NCI-H1417 (cell line): ENCODE measurements around the gene KRTAP10-6.
"Not testable (repeated sequence)": the region's sequence is repeated elsewhere in the genome, so short reads cannot be mapped to it uniquely, and the experiment has no call there.

ENCODE experiments used
- DNase-seq, 3 experiments: peaks; one replicate each; lab custom pipeline; 2025; lab: John Stamatoyannopoulos, UW

Gene KRTAP10-6

DNA sequence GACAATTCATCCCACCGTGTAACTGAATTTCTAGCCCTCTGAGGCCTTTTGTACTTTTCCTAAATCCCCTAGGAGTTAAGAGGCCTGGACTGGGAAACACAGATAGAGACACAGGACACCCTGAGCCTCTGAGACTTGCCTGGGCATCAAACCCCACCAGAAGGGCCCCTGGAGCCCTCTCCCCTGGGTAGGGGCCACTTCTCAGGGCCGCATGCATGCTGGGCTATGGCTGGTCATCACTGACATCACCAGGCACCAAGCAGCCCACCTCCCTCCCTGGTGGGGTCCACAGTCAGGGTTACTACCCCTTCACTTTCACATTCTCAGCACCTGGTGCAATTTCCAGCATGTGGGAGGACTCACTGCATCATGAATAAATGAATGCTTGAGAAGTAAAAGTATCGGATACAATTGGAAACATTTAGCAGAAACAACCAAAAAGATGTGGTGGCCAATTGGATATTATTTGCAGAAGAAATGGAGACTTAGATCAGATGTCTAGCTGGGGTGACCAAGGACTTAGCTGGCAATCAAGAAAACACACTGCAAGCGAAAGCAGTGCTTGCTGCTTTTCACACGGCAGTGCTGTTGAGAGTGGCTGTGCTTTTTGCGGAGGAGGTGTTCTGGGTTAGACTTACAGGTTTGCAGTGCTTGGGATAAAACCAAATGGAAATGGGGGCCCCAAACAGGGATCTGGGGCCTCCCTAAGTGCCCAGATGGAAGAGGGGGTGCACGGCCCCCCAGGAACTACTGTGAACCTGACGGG lies 7.1 kb upstream of the KRTAP10-6 start:
- DNase-seq: no peak

DNA sequence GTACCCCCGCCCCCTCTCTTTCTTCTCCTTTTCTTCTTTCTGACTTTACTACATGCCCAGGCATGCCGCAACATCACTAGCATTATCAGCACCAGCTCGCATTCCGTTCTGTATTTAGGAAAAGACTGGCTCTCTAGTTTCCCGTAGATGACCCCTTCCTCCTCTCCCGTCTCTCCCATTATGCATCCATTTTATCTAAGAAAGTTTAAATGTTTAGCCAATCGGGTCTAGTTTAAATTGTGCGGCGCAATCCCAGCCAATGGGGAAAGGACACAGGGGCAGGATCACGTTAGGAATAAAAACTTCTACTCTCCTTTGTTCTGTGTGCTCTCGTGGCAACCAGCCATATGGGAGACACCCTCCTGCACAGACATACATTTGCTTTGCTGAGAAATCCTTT lies 5.8 kb upstream of the KRTAP10-6 start:
- no peak for DNase-seq

DNA sequence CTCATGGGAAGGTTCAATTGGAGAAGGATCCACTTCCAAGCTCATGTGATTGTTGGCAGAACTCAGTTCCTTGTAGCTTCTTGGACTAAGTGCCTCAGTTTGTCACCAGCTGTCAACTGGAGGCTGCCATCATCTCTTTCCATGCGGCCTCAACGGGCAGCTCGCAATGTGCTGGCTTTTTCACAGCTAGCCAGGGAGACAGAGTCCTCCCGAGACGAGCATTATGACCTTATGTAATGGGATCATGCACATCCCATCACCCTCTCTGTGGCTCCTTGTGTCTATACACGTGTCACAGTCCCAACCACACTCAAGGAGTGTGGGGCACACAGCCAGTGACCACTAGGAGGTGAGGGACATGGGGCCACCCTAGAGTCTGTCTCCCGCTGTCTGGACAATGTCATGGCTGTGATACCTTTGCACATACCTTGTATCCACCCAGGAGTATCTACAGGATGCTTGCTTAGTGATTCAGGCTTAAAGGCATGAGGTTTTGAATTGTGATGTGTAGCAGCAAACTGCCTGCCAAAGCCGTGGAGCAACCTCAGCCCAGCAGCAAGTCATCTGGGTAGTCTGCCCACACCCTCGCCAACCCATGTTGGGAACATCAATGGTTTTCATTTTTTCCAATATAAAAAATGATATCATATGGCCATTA lies 3.9 kb upstream of the KRTAP10-6 start:
- DNase-seq: no peak

DNA sequence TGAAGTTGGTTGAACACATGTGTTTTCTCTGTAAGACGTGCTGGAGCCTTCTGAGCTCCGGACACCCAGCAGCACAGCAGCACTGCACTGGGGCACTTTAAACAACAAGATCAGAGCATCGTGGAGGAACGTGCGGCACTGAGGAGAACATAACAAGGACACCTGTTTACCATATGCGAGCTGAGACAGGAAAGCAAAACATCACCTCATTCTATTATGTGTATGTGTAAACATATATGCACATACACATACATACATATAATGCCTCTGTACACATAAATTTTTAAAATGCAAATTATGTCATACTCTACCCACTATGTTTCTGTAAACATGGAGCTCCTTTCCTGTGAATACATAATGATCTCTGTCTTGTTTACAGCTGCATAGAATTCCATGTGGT lies 3.2 kb upstream of the KRTAP10-6 start:
- no peak for DNase-seq

DNA sequence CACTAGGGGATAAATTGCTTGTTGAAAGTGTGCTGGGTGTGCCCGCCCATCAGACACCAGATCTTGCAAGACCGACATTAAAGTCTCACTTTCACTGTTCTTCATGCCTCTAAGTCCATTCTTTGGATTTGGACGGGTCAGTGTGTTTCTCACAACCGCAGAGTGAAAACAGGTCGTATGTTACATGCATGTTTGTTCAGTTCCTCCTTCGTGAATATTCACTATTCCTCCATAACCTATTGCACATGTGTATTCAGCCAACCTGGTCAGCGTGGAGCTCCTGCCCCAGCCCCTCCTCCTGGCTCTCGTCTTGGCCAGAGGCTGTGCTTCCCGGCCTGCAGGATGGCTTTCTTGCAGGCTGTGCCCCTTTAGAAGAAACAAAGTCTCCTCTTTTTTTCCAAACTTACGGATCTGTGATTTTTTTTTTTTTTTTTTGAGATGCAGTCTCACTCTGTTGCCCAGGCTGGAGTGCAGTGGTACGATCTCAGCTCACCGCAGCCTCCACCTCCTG lies 2.2 kb upstream of the KRTAP10-6 start:
- peak in 1 of 3 experiments; percentile 56 for DNase-seq

DNA sequence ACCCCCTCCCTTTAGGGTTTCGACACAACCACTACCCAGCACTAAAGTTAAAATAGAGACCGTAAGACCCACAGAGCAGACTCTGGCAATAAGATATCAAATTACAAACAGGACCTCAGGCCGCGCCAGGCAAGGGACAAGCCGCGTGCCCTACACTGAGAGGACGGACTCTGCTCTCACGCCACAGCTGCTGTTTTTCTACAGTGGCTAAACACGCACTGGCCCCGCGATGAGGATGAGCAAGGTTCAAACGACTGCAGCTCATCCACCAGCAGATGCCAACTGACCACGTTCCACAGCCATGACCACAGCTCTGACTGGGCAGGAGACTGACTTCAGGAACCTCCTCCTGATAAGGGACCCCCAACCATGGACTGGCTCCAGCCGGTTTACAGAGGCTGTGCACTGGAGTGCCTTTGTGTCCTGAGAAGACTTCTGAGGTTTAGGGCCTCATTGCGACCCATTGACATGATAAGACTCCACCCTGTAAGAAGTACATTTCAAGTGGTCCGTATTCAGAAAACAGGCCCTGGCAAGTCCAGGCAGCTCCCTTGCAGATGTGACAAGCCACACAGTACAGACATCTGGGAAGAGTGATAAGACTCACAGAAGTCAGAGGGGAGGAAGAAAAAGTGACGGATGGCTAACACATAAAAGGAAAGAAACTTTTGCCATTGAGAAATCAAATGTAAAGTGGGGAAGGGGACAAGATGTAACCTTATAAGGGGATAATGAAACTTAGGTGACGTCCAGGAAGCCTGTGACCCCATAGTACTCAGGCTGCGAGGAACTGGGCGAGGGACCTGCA lies 1.5 kb upstream of the KRTAP10-6 start:
- peak; percentile 59 to 87 (median 71) for DNase-seq

DNA sequence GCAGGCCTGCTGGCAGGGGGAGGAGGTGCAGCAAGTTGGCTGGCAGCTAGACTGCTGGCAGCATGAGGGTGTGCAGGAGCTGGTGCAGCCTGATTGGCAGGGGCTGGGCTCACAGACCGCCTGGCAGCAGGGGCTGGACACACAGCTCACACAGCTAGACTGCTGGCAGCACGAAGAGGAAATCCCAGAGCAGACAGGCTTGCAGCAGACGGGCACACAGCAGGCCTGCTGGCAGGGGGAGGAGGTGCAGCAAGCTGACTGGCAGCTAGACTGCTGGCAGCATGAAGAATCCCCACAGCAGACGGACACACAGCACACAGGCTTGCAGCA lies 539 bp downstream of the KRTAP10-6 start:
- peak in 1 of 3 experiments; percentile 24 for DNase-seq

DNA sequence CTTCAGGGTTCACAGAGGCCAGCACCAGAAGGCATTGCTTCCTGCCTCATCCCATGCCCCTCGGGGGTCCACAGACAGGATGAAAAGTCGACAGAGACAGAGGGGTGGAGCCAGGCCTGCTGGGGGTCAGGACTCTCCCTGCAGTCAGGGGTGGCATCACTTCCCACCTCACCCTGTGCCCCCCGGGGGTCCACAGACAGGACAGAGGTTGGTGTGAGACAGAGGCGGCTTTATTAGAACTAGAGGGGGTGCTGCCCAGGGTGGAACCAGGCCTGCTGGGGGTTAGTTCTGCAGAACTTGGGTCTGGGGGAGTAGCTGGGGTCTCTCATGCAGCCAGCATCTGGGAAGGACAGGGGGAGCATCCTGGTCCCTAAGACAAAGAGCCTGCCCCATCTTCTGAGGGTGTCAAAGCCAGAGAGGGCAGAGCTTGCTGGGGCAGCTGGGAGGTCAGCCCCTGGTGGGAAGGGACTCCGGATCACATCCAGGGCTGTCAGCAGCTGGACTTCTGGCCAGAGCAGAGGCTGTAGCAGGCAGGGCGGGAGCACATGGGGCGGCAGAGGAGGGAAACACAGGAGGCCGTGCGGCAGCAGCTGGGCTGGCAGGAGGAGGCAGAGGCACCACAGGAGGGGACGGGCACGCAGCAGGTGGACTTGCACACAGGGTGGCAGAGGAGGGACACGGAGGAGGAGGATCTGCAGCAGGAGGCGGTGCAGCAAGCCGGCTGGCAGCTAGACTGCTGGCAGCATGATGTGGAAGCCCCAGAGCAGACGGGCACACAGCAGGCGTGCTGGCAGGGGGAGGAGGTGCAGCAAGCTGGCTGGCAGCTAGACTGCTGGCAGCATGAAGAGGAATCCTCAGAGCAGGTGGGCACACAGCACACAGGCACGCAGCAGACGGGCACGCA lies 1.2 kb downstream of the KRTAP10-6 start:
- peak in 2 of 3 experiments; percentile 27 to 51 for DNase-seq

DNA sequence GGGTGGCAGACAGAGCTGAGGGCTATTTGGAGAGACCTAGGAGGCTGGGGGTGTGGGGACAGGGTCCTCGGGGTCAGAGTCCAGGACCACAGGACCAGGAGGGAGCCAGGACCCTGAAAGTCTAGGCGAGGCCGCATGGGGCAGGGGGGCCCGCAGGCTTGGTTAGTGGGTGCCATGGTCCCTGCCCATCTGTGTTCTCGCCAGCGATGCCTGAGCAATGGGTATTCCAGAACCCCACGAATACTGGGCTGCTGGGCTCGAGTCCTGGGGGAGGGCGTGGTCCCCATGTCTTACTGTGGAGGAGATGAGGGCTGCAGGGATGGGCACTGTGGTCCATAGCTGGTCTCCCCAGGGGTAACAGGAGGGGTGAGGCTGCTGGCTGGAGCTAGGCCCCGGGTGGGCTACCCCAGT lies 2.0 kb downstream of the KRTAP10-6 start:
- DNase-seq: no peak

DNA sequence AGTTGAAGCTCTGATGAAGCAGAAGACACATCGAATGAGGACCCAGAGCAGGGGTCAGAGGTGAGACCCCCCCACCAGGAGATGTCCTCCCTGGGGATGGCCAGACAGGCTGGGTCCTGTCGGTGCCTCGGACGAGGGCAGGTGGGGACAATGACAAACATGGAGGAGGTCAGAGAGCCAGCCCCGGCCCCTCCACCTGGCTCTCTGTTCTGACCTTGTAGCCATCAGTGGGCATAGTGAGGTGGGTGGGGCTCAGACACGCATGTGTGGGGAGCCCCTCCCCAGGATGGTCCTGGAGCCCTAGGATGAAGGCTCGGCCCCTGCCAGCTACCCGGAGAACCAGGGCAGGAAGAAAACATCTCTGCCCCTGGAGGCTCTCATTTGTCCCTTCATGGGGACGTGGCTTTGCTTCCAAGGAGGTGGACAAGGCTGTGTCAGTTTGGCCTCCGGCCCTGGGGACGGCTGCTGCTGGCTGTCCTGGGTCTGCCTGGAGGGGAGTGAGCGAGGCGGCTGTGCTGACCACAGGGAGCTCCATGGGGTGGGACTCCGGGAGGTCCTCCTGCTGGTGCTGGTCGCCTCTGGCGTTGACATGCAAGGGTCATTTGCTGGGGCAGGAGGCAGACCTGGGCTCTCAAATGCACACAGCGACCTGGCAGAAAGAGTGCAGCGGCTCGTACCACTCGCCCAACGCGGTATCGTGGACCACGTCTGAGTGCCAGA lies 2.6 kb downstream of the KRTAP10-6 start:
- DNase-seq: no peak

DNA sequence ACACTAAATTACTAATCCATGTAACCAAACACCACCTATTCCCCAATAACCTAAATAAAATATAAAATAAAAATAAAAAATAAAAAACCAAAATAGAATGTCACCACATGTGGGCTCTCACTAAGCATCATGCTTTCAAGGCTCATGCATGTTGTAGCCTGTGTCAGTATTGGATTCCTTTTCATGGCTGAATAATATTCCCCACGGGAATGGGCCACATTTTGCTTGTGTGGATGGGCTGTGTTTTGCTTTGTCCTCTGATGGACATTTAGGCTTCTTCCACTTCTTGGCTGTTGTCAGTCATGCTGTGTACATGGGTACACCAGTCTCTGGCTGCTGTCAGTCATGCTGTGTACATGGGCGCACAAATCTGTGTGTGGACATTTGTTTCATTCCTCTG lies 3.2 kb downstream of the KRTAP10-6 start:
- no peak for DNase-seq

DNA sequence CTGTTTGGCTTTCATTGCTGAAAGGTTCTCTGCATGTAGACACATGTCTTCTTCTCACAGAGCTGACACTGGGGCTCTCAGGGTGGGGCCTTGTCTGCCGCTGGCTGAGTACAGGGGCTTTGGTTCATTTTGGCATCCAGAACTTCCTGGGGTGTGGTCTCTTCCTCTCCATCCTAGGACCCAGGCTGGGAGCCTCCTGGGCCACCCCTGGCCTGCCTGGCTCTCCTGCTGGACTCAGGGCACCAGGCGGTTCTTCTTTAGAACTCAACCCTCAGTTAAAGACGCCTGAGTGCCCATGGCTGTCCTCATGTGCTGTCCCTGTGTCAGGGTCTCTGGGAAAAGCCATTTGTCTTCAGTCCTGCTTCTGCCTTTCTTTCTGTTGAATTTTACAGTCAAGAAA lies 6.4 kb downstream of the KRTAP10-6 start:
- no peak for DNase-seq

DNA sequence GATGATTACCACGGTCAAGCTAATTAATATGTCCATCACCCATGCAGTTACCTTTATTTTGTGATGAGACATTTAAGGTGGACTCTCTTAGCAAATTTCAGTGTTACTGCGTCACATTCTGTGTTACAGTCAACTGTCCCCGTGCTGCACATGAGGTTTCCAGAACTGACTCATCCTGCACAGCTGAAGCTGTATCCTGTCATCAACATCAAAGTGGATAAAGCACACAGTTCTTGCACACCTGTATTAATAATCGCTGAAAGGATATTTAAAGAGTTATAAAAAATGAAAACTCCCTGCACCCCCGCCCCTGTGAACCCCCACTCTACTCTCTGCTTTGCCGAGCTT lies 8.5 kb downstream of the KRTAP10-6 start:
- peak in 2 of 3 experiments; percentile 76 to 95 for DNase-seq

DNA sequence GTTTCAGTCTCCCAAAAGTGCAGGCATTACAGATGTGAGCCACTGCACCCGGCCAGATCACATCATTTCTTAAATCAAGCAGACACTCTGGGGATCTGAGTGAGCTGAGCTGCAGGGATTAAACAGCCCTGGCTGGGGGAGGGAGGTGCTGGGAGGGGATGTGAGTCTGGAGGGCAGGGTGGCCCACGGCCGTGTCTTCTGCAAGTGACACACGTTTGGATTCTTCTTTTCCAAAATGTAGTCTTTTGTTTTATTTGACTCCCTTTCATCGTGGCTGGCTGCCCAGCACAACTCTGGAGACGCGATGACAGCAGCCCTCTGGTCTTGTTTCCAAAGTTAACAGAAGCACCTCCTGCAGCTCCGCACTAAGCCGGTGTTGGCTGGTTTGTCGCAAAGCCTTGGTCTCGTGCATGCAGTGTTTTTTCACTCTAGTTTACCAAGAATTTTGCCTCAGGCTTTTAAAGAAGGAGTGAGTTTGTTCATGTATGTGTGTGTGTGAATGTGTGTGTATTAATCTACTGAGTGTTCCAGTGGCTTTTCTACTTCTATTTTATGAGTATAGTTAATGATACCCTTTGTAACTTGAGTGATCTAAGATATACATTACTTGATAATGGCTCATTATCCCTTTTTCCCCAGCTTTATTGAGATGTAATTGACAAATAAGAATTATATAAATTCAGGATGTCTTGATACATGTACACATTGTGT lies 9.1 kb downstream of the KRTAP10-6 start:
- peak in 2 of 3 experiments; percentile 76 to 95 for DNase-seq

DNA sequence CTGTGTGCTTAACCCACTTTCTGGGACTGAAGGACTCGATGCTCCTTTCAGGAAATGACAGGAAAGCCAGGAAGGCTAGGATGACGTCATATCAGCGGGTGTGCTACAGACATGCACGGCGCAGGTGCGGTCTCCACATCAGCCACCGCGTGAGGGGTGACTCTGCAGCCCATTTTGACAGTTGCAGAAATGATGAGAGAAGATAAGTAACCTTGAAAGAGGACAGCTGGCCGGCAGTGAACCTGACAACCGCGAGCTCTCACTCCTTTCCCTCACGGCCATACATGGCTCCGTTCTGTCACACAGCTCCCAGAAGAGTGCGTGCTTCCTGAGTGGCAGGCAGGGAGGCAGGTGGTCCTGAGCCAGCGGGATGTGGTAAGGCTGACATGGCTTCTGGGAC lies 10.2 kb downstream of the KRTAP10-6 start:
- peak in 1 of 3 experiments; percentile 17 for DNase-seq

DNA sequence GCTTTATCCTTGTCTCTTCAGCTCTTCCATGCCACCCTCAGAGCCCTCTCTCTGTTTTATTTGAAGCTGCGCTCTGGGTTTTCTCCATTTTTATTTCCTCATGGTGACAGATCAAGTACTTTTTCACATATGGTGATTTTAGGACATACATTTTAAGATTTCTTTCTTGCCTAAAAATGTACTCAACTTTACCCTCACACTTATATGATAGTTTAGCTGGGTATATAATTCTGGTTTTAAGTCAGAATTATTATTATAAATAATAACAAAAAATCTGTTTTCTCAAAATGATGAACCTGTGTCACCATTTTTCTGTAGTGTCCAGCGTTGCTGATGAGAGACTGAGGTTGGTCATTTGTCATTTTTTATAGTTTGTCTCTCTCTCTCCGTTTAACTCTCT lies 11.1 kb downstream of the KRTAP10-6 start:
- DNase-seq: no peak

DNA sequence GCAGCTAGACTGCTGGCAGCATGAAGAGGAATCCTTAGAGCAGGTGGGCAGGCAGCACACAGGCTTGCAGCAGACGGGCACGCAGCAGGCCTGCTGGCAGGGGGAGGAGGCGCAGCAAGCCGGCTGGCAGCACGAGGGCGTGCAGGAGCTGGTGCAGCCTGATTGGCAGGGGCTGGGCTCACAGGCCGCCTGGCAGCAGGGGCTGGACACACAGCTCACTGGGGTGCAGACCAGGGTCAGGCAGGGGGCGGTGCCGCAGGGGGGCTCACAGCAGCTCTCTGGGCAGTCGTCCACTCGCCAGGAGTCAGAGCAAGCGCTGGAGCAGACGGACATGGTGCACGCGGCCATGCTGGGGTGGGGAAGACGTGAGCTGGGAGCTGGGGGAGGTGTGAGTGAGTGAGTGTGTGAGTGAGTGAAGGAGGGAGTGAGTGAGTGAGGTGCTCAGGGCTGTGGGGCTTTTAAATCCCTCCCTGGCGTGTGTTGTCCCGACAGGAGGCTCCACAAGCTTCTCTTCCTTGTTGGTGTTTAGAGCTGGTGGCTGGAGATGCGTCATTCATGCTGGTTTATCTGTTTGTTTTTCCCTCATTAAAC lies 12.0 kb downstream of the KRTAP10-6 start, which contains the start of gene KRTAP10-5:
TSS of gene KRTAP10-5 (minus strand) at position 374 of the 591 bp plus-strand sequence. CDS start at position 348, 26 bp downstream.
- DNase-seq: not testable (repeated sequence)

DNA sequence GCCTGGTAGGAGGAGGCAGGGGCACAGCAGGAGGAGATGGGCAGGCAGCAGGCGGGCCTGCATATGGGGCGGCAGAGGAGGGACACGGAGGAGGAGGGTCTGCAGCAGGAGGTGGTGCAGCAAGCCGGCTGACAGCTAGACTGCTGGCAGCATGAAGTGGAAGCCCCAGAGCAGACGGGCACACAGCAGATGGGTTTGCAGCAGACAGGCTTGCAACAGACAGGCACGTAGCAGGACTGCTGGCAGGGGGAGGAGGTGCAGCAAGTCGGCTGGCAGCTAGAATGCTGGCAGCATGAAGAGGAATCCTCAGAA lies 12.5 kb downstream of the KRTAP10-6 start:
- no peak for DNase-seq

DNA sequence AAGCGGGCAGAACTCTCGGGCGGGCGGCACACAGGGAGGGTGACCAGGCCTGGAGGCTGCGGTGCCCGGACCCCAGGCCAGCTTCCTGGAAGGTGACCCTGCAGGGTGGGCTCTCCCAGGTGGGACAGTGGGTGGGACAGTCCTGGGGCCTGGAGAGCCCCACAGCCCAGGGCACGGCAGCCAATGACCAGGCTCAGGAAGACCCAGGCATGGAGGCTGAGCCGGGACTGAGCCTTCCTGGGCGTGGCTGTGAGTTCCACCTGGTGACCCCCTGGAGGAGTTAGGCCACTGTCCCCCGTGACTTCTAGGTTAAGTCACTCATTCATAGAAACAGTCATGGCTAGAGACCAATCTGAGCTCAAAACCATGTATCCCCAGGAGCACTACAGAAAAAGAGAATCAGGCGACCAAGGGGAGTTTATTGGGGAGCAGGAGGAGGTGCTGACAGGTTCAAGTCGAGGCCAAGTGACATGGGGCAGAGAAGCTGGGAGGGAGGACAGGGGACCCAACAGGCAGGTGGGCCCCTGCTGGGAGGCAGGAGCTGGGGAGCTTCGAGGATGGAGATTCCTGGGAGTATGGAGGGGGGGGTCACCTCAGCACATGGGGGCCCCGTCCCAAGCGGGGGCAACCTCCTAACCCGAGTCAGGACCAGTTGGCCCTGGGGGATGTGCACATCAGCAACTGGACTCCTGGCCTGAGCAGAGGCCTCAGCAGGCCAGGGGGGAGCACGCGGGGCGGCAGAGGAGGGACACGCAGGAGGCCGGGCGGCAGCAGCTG lies 13.1 kb downstream of the KRTAP10-6 start:
- no peak for DNase-seq
